Caco-2 (cell line): ENCODE data around the gene ARHGDIG. TPM values are rescaled to one million over a fixed set of nuclear protein-coding genes. Genes with fewer than 3 reads are reported as not detected.
A peak's percentile ranks its signal among the peaks of the same experiment; 100 is the strongest.

Experiments
- BruUV-seq: library from RNA; stranded (reverse); fragments of 400-500 nt; replicated peaks from 2 replicates; lab custom pipeline; 2021; lab: Mats Ljungman, UMichigan
- CTCF ChIA-PET: fragments of 300-600 bp; sonication (Branson Sonifier 250); formaldehyde crosslinking; loops from one replicate; lab custom pipeline; 2022; ENCODE audit warnings: antibody characterized with exemption; lab: Charles Lee
- POLR2A ChIA-PET: fragments of 300-600 bp; sonication (Branson Sonifier 250); formaldehyde crosslinking; loops from one replicate; lab custom pipeline; 2022; ENCODE audit warnings: antibody characterized with exemption; lab: Charles Lee
- DNase-seq, 2 experiments: peaks; one replicate each; pipeline versions ENCODE4 v3.0.0 to v3.0.0-alpha.2; 2020 to 2022
- H3K27me3 ChIP-seq: replicated peaks from 2 replicates; pipeline ENCODE4 v1.6.0; 2011; ENCODE audit warnings: low read length; ENCODE audit not compliant: control insufficient read depth, insufficient read depth
- H3K36me3 ChIP-seq: 2 replicates; pipeline ENCODE4 v1.5.1; 2011; ENCODE audit warnings: low read length; ENCODE audit not compliant: control insufficient read depth, insufficient read depth
- H3K4me1 ChIP-seq: fragments of 250-450 bp; sonication (Bioruptor Pico); 2 replicates; pipeline ENCODE4 v1.5.1; 2020; ENCODE audit warnings: mild to moderate bottlenecking
- H3K4me3 ChIP-seq: 2 replicates; pipeline ENCODE4 v1.5.1; 2011; ENCODE audit warnings: low read depth, mild to moderate bottlenecking, control low read depth, low read length
- H3K9me3 ChIP-seq: fragments of 250-450 bp; sonication (Bioruptor Pico); 2 replicates; pipeline ENCODE4 v1.5.1; 2020; ENCODE audit warnings: mild to moderate bottlenecking, moderate library complexity
- H3K27ac Mint-ChIP-seq: one replicate; pipeline ENCODE4 v1.8.0; 2022; ENCODE audit warnings: mixed read lengths; ENCODE audit not compliant: unreplicated experiment
- H3K27me3 Mint-ChIP-seq: one replicate; pipeline ENCODE4 v1.8.0; 2022; ENCODE audit warnings: mixed read lengths; ENCODE audit not compliant: insufficient read depth, unreplicated experiment
- H3K36me3 Mint-ChIP-seq: one replicate; pipeline ENCODE4 v1.8.0; 2022; ENCODE audit warnings: mild to moderate bottlenecking, mixed read lengths; ENCODE audit not compliant: insufficient read depth, unreplicated experiment
- H3K4me1 Mint-ChIP-seq: one replicate; pipeline ENCODE4 v1.8.0; 2022; ENCODE audit warnings: low read depth, mixed read lengths; ENCODE audit not compliant: unreplicated experiment
- H3K4me3 Mint-ChIP-seq: one replicate; pipeline ENCODE4 v1.8.0; 2022; ENCODE audit warnings: mild to moderate bottlenecking, moderate library complexity, mixed read lengths; ENCODE audit not compliant: unreplicated experiment
- H3K9me3 Mint-ChIP-seq: one replicate; pipeline ENCODE4 v1.8.0; 2022; ENCODE audit warnings: mixed read lengths; ENCODE audit not compliant: unreplicated experiment
- intact Hi-C: fragments of 100-400 bp; cut with micrococcal nuclease; formaldehyde crosslinking; loops from one replicate; pipeline ENCODE4 v1.10.0; 2022; ENCODE audit not compliant: unreplicated experiment
- total RNA-seq: library from RNA; stranded (reverse); gene quantifications from 2 replicates; pipeline ENCODE4 v1.2.3, GENCODE V29; 2022
- TF ChIP-seq, protein P1 (sequence below), 2 experiments: fragments of 200-600 bp in 1 of 2; IDR thresholded peaks; 1 replicate in 1 of 2; 2 replicates in 1 of 2; pipeline versions ENCODE4 v1.5.1 to v1.8.0; 2011 to 2022; ENCODE audit warnings: antibody characterized with exemption in 1 of 2, control low read depth in 1 of 2, inconsistent platforms in 1 of 2, low read depth in 1 of 2, low read length in 1 of 2, mild to moderate bottlenecking in 1 of 2, moderate library complexity in 1 of 2; ENCODE audit not compliant: insufficient read depth in 1 of 2, severe bottlenecking in 1 of 2, unreplicated experiment in 1 of 2

ARHGDIG gene
- total RNA-seq, 1 experiment from 2014 or later = 2.1 TPM

DNA sequence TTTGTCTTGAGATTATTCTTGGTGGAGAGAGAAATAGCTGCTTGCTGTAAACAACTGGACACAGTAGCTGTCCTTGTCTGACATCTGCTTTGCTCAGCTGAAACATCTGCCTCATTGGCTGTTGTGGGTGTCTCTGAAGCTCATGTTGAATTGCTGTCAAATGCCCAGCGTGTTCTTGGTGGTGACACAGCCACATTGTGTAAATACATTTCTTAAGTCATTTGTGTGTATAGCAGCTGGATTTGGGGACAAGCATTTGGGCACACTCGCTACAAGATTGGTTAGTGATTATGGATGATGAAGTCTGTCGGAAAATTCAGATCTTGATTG, 40.5 kb upstream of the ARHGDIG start:
- DNase-seq = no peak
- H3K4me3 ChIP-seq = no peak overlapping the region
- peaks cover 9% of the 10 kb centered on the region for H3K36me3 Mint-ChIP-seq
- peak overlapping the region; percentile 67 for H3K27ac Mint-ChIP-seq
- ChIA-PET CTCF (interaction anchor here (0.6 to 2.0 kb wide), 4 partner anchors 37 to 113 kb away, joined by 3 to 5 read pairs (median 4); no protein-coding TSS in a partner anchor), POLR2A (no interaction called here)
- BruUV-seq = no TSS peak
- H3K27me3 ChIP-seq = no peaks in the 10 kb centered on the region
- TF ChIP-seq, protein P1, sequence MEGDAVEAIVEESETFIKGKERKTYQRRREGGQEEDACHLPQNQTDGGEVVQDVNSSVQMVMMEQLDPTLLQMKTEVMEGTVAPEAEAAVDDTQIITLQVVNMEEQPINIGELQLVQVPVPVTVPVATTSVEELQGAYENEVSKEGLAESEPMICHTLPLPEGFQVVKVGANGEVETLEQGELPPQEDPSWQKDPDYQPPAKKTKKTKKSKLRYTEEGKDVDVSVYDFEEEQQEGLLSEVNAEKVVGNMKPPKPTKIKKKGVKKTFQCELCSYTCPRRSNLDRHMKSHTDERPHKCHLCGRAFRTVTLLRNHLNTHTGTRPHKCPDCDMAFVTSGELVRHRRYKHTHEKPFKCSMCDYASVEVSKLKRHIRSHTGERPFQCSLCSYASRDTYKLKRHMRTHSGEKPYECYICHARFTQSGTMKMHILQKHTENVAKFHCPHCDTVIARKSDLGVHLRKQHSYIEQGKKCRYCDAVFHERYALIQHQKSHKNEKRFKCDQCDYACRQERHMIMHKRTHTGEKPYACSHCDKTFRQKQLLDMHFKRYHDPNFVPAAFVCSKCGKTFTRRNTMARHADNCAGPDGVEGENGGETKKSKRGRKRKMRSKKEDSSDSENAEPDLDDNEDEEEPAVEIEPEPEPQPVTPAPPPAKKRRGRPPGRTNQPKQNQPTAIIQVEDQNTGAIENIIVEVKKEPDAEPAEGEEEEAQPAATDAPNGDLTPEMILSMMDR (IDR thresholded peaks at IDR 0.05; ENCODE audit: insufficient read depth in 1 of 2, low read depth in 1 of 2, low read length in 1 of 2, severe bottlenecking in 1 of 2, unreplicated experiment in 1 of 2) = no peak
- no peaks in the 10 kb centered on the region for H3K9me3 ChIP-seq
- no peaks in the 10 kb centered on the region for H3K4me1 ChIP-seq
- no peaks in the 10 kb centered on the region for H3K4me1 Mint-ChIP-seq
- H3K36me3 ChIP-seq = no peaks in the 10 kb centered on the region
- no peaks in the 10 kb centered on the region for H3K9me3 Mint-ChIP-seq
- intact Hi-C loops = no loop called here
- H3K4me3 Mint-ChIP-seq = no peak overlapping the region
- no peaks in the 10 kb centered on the region for H3K27me3 Mint-ChIP-seq

DNA sequence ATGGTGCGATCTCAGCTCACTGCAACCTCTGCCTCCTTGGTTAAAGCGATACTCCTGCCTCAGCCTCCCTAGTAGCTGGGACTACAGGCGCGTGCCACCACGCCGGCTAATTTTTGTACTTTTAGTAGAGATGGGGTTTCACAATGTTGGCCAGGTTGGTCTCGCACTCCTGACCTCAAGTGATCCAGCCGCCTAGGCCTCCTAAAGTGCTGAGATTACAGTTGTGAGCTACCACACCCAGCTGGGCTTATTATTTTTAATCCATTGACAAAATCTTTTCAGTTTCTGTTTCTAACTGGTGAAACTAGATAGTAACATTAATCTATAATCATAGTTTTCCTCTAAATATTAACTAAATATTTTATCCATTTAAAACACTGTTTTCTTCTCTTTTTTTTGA, 39.8 kb upstream of the ARHGDIG start:
- POLR2A ChIA-PET = no interaction called here
- no peak overlapping the region for H3K27ac Mint-ChIP-seq

DNA sequence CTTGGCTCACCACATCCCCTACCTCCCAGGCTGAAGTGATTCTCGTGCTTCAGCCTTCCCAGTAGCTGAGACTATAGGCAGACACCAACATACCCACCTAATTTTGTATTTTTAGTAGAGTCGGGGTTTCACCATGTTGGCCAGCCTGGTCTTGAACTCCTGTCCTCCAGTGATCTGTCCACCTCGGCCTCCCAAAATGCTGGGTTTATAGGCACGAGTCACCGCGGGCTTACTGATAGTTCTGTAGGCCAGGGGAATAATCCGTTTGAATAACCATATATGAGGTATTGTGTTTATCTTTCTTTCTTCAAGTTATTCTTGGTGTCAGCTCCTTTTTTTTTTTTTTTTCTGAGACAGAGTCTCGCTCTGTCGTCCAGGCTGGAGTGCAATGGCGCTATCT, 38.1 kb upstream of the ARHGDIG start:
- no peak overlapping the region for H3K4me3 ChIP-seq
- no peaks in the 10 kb centered on the region for H3K9me3 ChIP-seq
- no peaks in the 10 kb centered on the region for H3K9me3 Mint-ChIP-seq
- H3K4me3 Mint-ChIP-seq = no peak overlapping the region
- intact Hi-C loops = no loop called here
- DNase-seq = no peak
- TF ChIP-seq, protein P1 (IDR thresholded peaks at IDR 0.05; ENCODE audit: insufficient read depth in 1 of 2, low read depth in 1 of 2, low read length in 1 of 2, severe bottlenecking in 1 of 2, unreplicated experiment in 1 of 2) = no peak
- H3K4me1 ChIP-seq = no peaks in the 10 kb centered on the region
- H3K36me3 Mint-ChIP-seq = no peaks in the 10 kb centered on the region
- ChIA-PET CTCF (no interaction called here), POLR2A (no interaction called here)
- no peaks in the 10 kb centered on the region for H3K27me3 Mint-ChIP-seq
- H3K27ac Mint-ChIP-seq = no peak overlapping the region
- H3K36me3 ChIP-seq = no peaks in the 10 kb centered on the region
- no peaks in the 10 kb centered on the region for H3K4me1 Mint-ChIP-seq
- BruUV-seq = no TSS peak
- H3K27me3 ChIP-seq = no peaks in the 10 kb centered on the region

More for the DNA sequence above, 39.8 kb upstream of the ARHGDIG start:
- no TSS peak for BruUV-seq
- Mint-ChIP-seq H3K4me1 (no peaks in the 10 kb centered on the region), H3K9me3 (no peaks in the 10 kb centered on the region), H3K36me3 (peaks cover 3% of the 10 kb centered on the region), H3K4me3 (no peak overlapping the region), H3K27me3 (no peaks in the 10 kb centered on the region)
- TF ChIP-seq, protein P1 (IDR thresholded peaks at IDR 0.05; ENCODE audit: insufficient read depth in 1 of 2, low read depth in 1 of 2, low read length in 1 of 2, severe bottlenecking in 1 of 2, unreplicated experiment in 1 of 2) = no peak
- CTCF ChIA-PET = interaction anchor here (0.6 to 1.5 kb wide), 3 partner anchors 37 to 60 kb away, joined by 3 to 5 read pairs (median 3); no protein-coding TSS in a partner anchor
- intact Hi-C loops = no loop called here
- no peaks in the 10 kb centered on the region for H3K4me1 ChIP-seq
- no peaks in the 10 kb centered on the region for H3K27me3 ChIP-seq
- H3K4me3 ChIP-seq = no peak overlapping the region
- H3K9me3 ChIP-seq = no peaks in the 10 kb centered on the region
- no peaks in the 10 kb centered on the region for H3K36me3 ChIP-seq
- no peak for DNase-seq
